ENCODE data around the gene MRPL2.

DNA sequence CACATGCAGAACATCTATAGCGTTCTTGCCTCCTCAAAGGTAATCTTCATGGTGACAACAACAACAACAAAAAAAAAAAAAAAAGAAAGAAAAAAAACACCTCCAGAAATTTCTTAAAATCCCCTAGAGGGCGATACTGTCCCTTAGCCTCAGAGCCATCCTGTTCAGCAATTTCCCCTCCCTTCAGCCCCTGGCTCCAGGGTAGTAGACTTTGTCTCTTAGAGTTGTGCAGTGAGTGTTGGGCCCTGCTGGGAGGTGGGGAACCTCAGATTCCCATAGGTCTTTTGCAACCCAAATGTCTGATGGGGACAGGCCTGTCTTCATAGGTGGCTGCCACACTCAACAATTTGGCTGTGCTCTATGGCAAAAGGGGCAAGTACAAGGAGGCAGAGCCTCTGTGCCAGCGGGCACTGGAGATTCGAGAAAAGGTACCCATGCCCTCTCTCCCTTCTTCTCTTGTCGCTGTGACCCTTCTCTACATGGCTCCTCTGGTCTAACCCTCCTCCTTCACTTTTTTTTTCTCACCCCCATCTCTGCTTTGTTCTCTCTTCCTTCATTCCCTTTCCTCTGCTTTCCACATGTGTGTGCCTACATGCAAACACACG, 10.9 kb upstream of the MRPL2 start:
- TF ChIP-seq, protein P1, sequence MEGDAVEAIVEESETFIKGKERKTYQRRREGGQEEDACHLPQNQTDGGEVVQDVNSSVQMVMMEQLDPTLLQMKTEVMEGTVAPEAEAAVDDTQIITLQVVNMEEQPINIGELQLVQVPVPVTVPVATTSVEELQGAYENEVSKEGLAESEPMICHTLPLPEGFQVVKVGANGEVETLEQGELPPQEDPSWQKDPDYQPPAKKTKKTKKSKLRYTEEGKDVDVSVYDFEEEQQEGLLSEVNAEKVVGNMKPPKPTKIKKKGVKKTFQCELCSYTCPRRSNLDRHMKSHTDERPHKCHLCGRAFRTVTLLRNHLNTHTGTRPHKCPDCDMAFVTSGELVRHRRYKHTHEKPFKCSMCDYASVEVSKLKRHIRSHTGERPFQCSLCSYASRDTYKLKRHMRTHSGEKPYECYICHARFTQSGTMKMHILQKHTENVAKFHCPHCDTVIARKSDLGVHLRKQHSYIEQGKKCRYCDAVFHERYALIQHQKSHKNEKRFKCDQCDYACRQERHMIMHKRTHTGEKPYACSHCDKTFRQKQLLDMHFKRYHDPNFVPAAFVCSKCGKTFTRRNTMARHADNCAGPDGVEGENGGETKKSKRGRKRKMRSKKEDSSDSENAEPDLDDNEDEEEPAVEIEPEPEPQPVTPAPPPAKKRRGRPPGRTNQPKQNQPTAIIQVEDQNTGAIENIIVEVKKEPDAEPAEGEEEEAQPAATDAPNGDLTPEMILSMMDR (IDR thresholded peaks at IDR 0.05): peak in 1 of 3 experiments; percentile 32
- TF ChIP-seq POLR2AphosphoS5 (IDR thresholded peaks at IDR 0.05; ENCODE audit: insufficient read depth in 1 of 2, low read depth in 1 of 2) (no peak), POLR2A (IDR thresholded peaks at IDR 0.05) (no peak)

Measured in vagina (tissue), 2 donors.